ENCODE results near the gene GCNT1. TPM values are rescaled to one million over a fixed set of nuclear protein-coding genes. Genes with fewer than 3 reads are reported as not detected.
"Not testable (repeated sequence)": the region's sequence is repeated elsewhere in the genome, so short reads cannot be mapped to it uniquely, and the experiment has no call there.

Gene GCNT1
- total and polyA plus RNA-seq, 4 donors: 1.9 to 5.3 (median 3.1) TPM

- peak in 1 of 6 donors; percentile 40 for DNase-seq (ENCODE audit: low read depth in 4 of 6, low spot score in 6 of 6)
- H3K27ac ChIP-seq (ENCODE audit: low read depth, low read length): no peak overlapping the region
- H3K4me3 ChIP-seq (ENCODE audit: low read depth, low read length): no peak overlapping the region
- H3K27me3 ChIP-seq (ENCODE audit: control insufficient read depth, insufficient read depth, low read length): no peaks in the 10 kb centered on the region
- H3K4me1 ChIP-seq (ENCODE audit: control insufficient read depth, insufficient read depth, low read length): no peaks in the 10 kb centered on the region
- 100% methylated on average over 1 of the region's 2 CpGs for WGBS (ENCODE audit: insufficient coverage)
- peaks cover 2% of the 10 kb centered on the region for H3K9me3 ChIP-seq (ENCODE audit: control insufficient read depth, insufficient read depth, low read length)
- H3K36me3 ChIP-seq (ENCODE audit: control insufficient read depth, insufficient read depth, low read length): no peaks in the 10 kb centered on the region
Measured at GRCh38 chr9:76510446-76510845, 51.5 kb downstream of the GCNT1 start.

- H3K27ac ChIP-seq (ENCODE audit: low read depth, low read length): no peak overlapping the region
- H3K4me3 ChIP-seq (ENCODE audit: low read depth, low read length): no peak overlapping the region
- peaks cover 2% of the 10 kb centered on the region for H3K9me3 ChIP-seq (ENCODE audit: control insufficient read depth, insufficient read depth, low read length)
- DNase-seq (ENCODE audit: low read depth in 4 of 6, low spot score in 6 of 6): no peak
- no CpG with 5 or more reads among the region's 1 CpG for WGBS (ENCODE audit: insufficient coverage)
- H3K4me1 ChIP-seq (ENCODE audit: control insufficient read depth, insufficient read depth, low read length): no peaks in the 10 kb centered on the region
- H3K27me3 ChIP-seq (ENCODE audit: control insufficient read depth, insufficient read depth, low read length): no peaks in the 10 kb centered on the region
- H3K36me3 ChIP-seq (ENCODE audit: control insufficient read depth, insufficient read depth, low read length): no peaks in the 10 kb centered on the region
Measured at GRCh38 chr9:76512826-76513225, 53.8 kb downstream of the GCNT1 start.

- Histone ChIP-seq H3K9me3 (ENCODE audit: control insufficient read depth, insufficient read depth, low read length) (peaks cover 2% of the 10 kb centered on the region), H3K27ac (ENCODE audit: low read depth, low read length) (no peak overlapping the region), H3K4me1 (ENCODE audit: control insufficient read depth, insufficient read depth, low read length) (no peaks in the 10 kb centered on the region), H3K4me3 (ENCODE audit: low read depth, low read length) (no peak overlapping the region), H3K27me3 (ENCODE audit: control insufficient read depth, insufficient read depth, low read length) (no peaks in the 10 kb centered on the region), H3K36me3 (ENCODE audit: control insufficient read depth, insufficient read depth, low read length) (no peaks in the 10 kb centered on the region)
- 77% methylated on average over 6 of the region's 6 CpGs for WGBS (ENCODE audit: insufficient coverage)
- DNase-seq (ENCODE audit: low read depth in 4 of 6, low spot score in 6 of 6): peak in 2 of 6 donors; percentile 12 to 15
Measured at GRCh38 chr9:76516350-76516749, 57.4 kb downstream of the GCNT1 start.

GRCh38 chr9:76516871-76517270, 57.9 kb downstream of the GCNT1 start:
- H3K36me3 ChIP-seq (ENCODE audit: control insufficient read depth, insufficient read depth, low read length): no peaks in the 10 kb centered on the region
- no CpG with 5 or more reads among the region's 3 CpGs for WGBS (ENCODE audit: insufficient coverage)
- H3K4me3 ChIP-seq (ENCODE audit: low read depth, low read length): no peak overlapping the region
- H3K9me3 ChIP-seq (ENCODE audit: control insufficient read depth, insufficient read depth, low read length): peaks cover 2% of the 10 kb centered on the region
- no peaks in the 10 kb centered on the region for H3K4me1 ChIP-seq (ENCODE audit: control insufficient read depth, insufficient read depth, low read length)
- H3K27ac ChIP-seq (ENCODE audit: low read depth, low read length): no peak overlapping the region
- DNase-seq (ENCODE audit: low read depth in 4 of 6, low spot score in 6 of 6): no peak
- no peaks in the 10 kb centered on the region for H3K27me3 ChIP-seq (ENCODE audit: control insufficient read depth, insufficient read depth, low read length)

- Histone ChIP-seq H3K4me1 (ENCODE audit: control insufficient read depth, insufficient read depth, low read length) (no peaks in the 10 kb centered on the region), H3K27me3 (ENCODE audit: control insufficient read depth, insufficient read depth, low read length) (no peaks in the 10 kb centered on the region), H3K9me3 (ENCODE audit: control insufficient read depth, insufficient read depth, low read length) (peaks cover under 1% of the 10 kb centered on the region), H3K27ac (ENCODE audit: low read depth, low read length) (no peak overlapping the region), H3K36me3 (ENCODE audit: control insufficient read depth, insufficient read depth, low read length) (no peaks in the 10 kb centered on the region), H3K4me3 (ENCODE audit: low read depth, low read length) (no peak overlapping the region)
- WGBS (ENCODE audit: insufficient coverage): 78% methylated on average over 5 of the region's 8 CpGs
- no peak for DNase-seq (ENCODE audit: low read depth in 4 of 6, low spot score in 6 of 6)
Measured at GRCh38 chr9:76519075-76519835, 60.3 kb downstream of the GCNT1 start.

- DNase-seq (ENCODE audit: low read depth in 4 of 6, low spot score in 6 of 6): no peak
- H3K4me1 ChIP-seq (ENCODE audit: control insufficient read depth, insufficient read depth, low read length): no peaks in the 10 kb centered on the region
- H3K4me3 ChIP-seq (ENCODE audit: low read depth, low read length): no peak overlapping the region
- H3K27me3 ChIP-seq (ENCODE audit: control insufficient read depth, insufficient read depth, low read length): no peaks in the 10 kb centered on the region
- H3K27ac ChIP-seq (ENCODE audit: low read depth, low read length): no peak overlapping the region
- no peaks in the 10 kb centered on the region for H3K36me3 ChIP-seq (ENCODE audit: control insufficient read depth, insufficient read depth, low read length)
- WGBS (ENCODE audit: insufficient coverage): 85% methylated on average over 4 of the region's 6 CpGs
- no peaks in the 10 kb centered on the region for H3K9me3 ChIP-seq (ENCODE audit: control insufficient read depth, insufficient read depth, low read length)
Measured at GRCh38 chr9:76521244-76521681, 62.3 kb downstream of the GCNT1 start.

- WGBS (ENCODE audit: insufficient coverage): 71% methylated on average over 2 of the region's 3 CpGs
- Histone ChIP-seq H3K4me3 (ENCODE audit: low read depth, low read length) (no peak overlapping the region), H3K9me3 (ENCODE audit: control insufficient read depth, insufficient read depth, low read length) (no peaks in the 10 kb centered on the region), H3K27me3 (ENCODE audit: control insufficient read depth, insufficient read depth, low read length) (no peaks in the 10 kb centered on the region), H3K4me1 (ENCODE audit: control insufficient read depth, insufficient read depth, low read length) (no peaks in the 10 kb centered on the region), H3K36me3 (ENCODE audit: control insufficient read depth, insufficient read depth, low read length) (no peaks in the 10 kb centered on the region), H3K27ac (ENCODE audit: low read depth, low read length) (no peak overlapping the region)
- no peak for DNase-seq (ENCODE audit: low read depth in 4 of 6, low spot score in 6 of 6)
Measured at GRCh38 chr9:76521906-76522305, 62.9 kb downstream of the GCNT1 start.

- not testable (repeated sequence) for H3K4me1 ChIP-seq (ENCODE audit: control insufficient read depth, insufficient read depth, low read length); H3K36me3 ChIP-seq (ENCODE audit: control insufficient read depth, insufficient read depth, low read length); DNase-seq (ENCODE audit: low read depth in 4 of 6, low spot score in 6 of 6); H3K4me3 ChIP-seq (ENCODE audit: low read depth, low read length); H3K27me3 ChIP-seq (ENCODE audit: control insufficient read depth, insufficient read depth, low read length); H3K9me3 ChIP-seq (ENCODE audit: control insufficient read depth, insufficient read depth, low read length); H3K27ac ChIP-seq (ENCODE audit: low read depth, low read length)
- 90% methylated on average over 31 of the region's 36 CpGs for WGBS (ENCODE audit: insufficient coverage)
Measured at GRCh38 chr9:76523617-76524200, 64.7 kb downstream of the GCNT1 start.

GRCh38 chr9:76525196-76525595, 66.2 kb downstream of the GCNT1 start:
- WGBS (ENCODE audit: insufficient coverage): 100% methylated on average over 2 of the region's 3 CpGs
- H3K4me3 ChIP-seq (ENCODE audit: low read depth, low read length): no peak overlapping the region
- DNase-seq (ENCODE audit: low read depth in 4 of 6, low spot score in 6 of 6): no peak
- no peaks in the 10 kb centered on the region for H3K4me1 ChIP-seq (ENCODE audit: control insufficient read depth, insufficient read depth, low read length)
- H3K36me3 ChIP-seq (ENCODE audit: control insufficient read depth, insufficient read depth, low read length): no peaks in the 10 kb centered on the region
- no peak overlapping the region for H3K27ac ChIP-seq (ENCODE audit: low read depth, low read length)
- peaks cover 2% of the 10 kb centered on the region for H3K9me3 ChIP-seq (ENCODE audit: control insufficient read depth, insufficient read depth, low read length)
- no peaks in the 10 kb centered on the region for H3K27me3 ChIP-seq (ENCODE audit: control insufficient read depth, insufficient read depth, low read length)

GRCh38 chr9:76526026-76526425, 67.0 kb downstream of the GCNT1 start:
- Histone ChIP-seq H3K4me1 (ENCODE audit: control insufficient read depth, insufficient read depth, low read length) (no peaks in the 10 kb centered on the region), H3K4me3 (ENCODE audit: low read depth, low read length) (no peak overlapping the region), H3K9me3 (ENCODE audit: control insufficient read depth, insufficient read depth, low read length) (peaks cover 2% of the 10 kb centered on the region), H3K27ac (ENCODE audit: low read depth, low read length) (no peak overlapping the region), H3K36me3 (ENCODE audit: control insufficient read depth, insufficient read depth, low read length) (no peaks in the 10 kb centered on the region), H3K27me3 (ENCODE audit: control insufficient read depth, insufficient read depth, low read length) (no peaks in the 10 kb centered on the region)
- WGBS (ENCODE audit: insufficient coverage): 75% methylated on average over 1 of the region's 1 CpG
- no peak for DNase-seq (ENCODE audit: low read depth in 4 of 6, low spot score in 6 of 6)
